ENCODE measurements around the gene MRGPRX1.

DNA sequence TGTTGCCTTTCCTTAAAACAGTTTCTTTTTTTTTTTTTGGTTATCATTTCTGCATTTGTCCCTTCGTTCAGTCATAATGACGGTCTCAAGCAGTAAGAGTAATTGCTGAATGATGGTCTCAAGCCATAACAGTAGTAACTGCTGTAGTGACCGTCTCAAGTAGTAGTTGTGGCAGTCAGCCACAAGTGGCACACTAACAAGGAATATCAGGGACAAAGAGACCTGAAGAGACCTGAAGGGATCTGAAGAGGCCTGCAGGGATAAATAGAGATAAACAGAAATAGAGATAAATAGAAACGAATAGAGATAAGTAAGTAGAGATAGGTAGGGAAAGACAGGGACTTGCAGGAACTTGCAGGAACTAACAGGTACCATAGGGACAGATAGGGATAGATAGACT, 42.7 kb upstream of the MRGPRX1 start:
- TF ChIP-seq EP300 (IDR thresholded peaks at IDR 0.05): no peak
- TF ChIP-seq POLR2AphosphoS5 (IDR thresholded peaks at IDR 0.05): no peak
